ENCODE measurements around the gene PP2D1.

DNA sequence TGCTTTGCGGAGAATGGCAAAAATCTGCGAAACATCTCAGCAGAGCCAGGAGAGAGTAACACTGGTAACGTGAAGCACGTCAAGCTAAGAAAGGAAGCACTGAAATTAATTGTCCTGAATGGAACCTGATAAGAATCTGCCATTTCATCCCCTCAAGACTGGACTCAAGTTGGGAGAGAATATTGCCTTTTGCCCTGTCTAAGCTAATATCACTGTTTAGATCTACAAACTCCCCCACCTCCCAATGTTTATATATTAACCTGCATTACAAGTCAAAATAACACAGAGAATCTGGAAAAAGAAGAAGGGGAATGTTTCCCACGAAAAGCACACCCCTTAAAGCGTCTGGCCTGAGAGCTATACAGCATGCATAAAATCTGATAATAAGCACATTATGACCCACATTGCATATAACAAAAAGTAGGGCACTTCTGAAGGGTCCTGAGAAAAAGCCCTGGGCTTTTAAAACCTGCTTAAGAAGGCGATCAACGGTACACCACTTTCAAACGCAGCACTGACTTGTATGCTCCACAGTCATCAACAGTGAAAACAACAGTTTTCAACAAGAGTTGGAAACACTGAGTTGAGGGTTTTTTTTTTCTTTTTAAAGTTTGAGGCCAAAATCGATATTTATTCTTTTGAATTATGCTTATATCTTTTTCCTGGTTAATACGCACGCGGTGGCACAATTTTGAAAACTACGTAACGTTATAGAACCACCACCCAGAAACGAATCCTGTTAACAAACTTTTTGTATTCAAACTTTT lies 26.8 kb upstream of the PP2D1 start:
- TF ChIP-seq, protein P1, sequence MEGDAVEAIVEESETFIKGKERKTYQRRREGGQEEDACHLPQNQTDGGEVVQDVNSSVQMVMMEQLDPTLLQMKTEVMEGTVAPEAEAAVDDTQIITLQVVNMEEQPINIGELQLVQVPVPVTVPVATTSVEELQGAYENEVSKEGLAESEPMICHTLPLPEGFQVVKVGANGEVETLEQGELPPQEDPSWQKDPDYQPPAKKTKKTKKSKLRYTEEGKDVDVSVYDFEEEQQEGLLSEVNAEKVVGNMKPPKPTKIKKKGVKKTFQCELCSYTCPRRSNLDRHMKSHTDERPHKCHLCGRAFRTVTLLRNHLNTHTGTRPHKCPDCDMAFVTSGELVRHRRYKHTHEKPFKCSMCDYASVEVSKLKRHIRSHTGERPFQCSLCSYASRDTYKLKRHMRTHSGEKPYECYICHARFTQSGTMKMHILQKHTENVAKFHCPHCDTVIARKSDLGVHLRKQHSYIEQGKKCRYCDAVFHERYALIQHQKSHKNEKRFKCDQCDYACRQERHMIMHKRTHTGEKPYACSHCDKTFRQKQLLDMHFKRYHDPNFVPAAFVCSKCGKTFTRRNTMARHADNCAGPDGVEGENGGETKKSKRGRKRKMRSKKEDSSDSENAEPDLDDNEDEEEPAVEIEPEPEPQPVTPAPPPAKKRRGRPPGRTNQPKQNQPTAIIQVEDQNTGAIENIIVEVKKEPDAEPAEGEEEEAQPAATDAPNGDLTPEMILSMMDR (IDR thresholded peaks at IDR 0.05) = no peak
- TF ChIP-seq TCF7L2 (IDR thresholded peaks at IDR 0.05; ENCODE audit: low read depth, low read length) = no peak
- no peak for TF ChIP-seq POLR2AphosphoS5 (IDR thresholded peaks at IDR 0.05; ENCODE audit: low read depth, low read length)
